Naive B cell (primary cell): ENCODE measurements around the gene PLPP3. TPM values are rescaled to one million over a fixed set of nuclear protein-coding genes. Genes with fewer than 3 reads are reported as not detected.

Source experiments
- ATAC-seq, 2 donors: fragments of 150-1000 bp; cut with Tn5 transposase; 2 replicates each; pipeline ENCODE4 v1.10.0; 2021; ENCODE audit warnings: low read depth in 2 of 2, mild to moderate bottlenecking in 2 of 2, moderate library complexity in 2 of 2
- DNase-seq: peaks from one replicate; pipeline ENCODE4 v3.0.0; 2022
- H3K27ac Mint-ChIP-seq, 6 donors: one replicate each; pipeline ENCODE4 v1.8.0; 2020 to 2022; ENCODE audit warnings: mild to moderate bottlenecking in 6 of 6, mixed read lengths in 6 of 6, moderate library complexity in 5 of 6, inconsistent platforms in 2 of 6
- H3K27me3 Mint-ChIP-seq, 3 donors: one replicate each; pipeline ENCODE4 v1.8.0; 2021 to 2022; ENCODE audit warnings: mixed read lengths in 3 of 3, mild to moderate bottlenecking in 1 of 3
- H3K36me3 Mint-ChIP-seq, 2 donors: one replicate each; pipeline ENCODE4 v1.8.0; 2020 to 2022; ENCODE audit warnings: mixed read lengths in 2 of 2, inconsistent platforms in 1 of 2, mild to moderate bottlenecking in 1 of 2
- H3K4me1 Mint-ChIP-seq, 3 donors: one replicate each; pipeline ENCODE4 v1.8.0; 2020 to 2022; ENCODE audit warnings: mixed read lengths in 3 of 3, inconsistent platforms in 1 of 3, mild to moderate bottlenecking in 1 of 3, moderate library complexity in 1 of 3
- H3K4me3 Mint-ChIP-seq, 8 donors: one replicate each; pipeline ENCODE4 v1.8.0; 2020 to 2022; ENCODE audit warnings: mild to moderate bottlenecking in 8 of 8, mixed read lengths in 8 of 8, moderate library complexity in 8 of 8, inconsistent platforms in 2 of 8
- H3K9me3 Mint-ChIP-seq, 7 donors: one replicate each; pipeline ENCODE4 v1.8.0; 2020 to 2022; ENCODE audit warnings: mixed read lengths in 7 of 7, mild to moderate bottlenecking in 5 of 7, inconsistent platforms in 2 of 7, moderate library complexity in 1 of 7
- polyA plus RNA-seq, 6 donors: library from polyadenylated mRNA; unstranded; fragments of 300-500 nt; fragmentation: Illumina TruSeq; gene quantifications; one replicate each; pipeline ENCODE4 v1.2.3, GENCODE V29; 2021; ENCODE audit warnings: low read depth in 6 of 6

The PLPP3 gene
- polyA plus RNA-seq, 6 donors from 2014 or later = 1.00 to 2.6 (median 1.5) TPM

GRCh38 chr1:56586502-56586901 lies 7.1 kb upstream of the PLPP3 start:
- DNase-seq (no peak), ATAC-seq (no peak)
- no peaks in the 10 kb centered on the region for H3K36me3 Mint-ChIP-seq
- no peak overlapping the region for H3K4me3 Mint-ChIP-seq
- H3K9me3 Mint-ChIP-seq = no peaks in the 10 kb centered on the region
- H3K27me3 Mint-ChIP-seq = peaks cover 0 to 8% (median 5%) of the 10 kb centered on the region in 3 donors
- peak overlapping the region in 1 of 6 donors; percentile 14 for H3K27ac Mint-ChIP-seq
- H3K4me1 Mint-ChIP-seq = no peaks in the 10 kb centered on the region

GRCh38 chr1:56585985-56586384 lies 6.6 kb upstream of the PLPP3 start:
- Mint-ChIP-seq H3K27ac (no peak overlapping the region), H3K9me3 (no peaks in the 10 kb centered on the region), H3K4me1 (no peaks in the 10 kb centered on the region), H3K27me3 (peaks cover 0 to 8% (median 5%) of the 10 kb centered on the region in 3 donors), H3K36me3 (no peaks in the 10 kb centered on the region), H3K4me3 (peak overlapping the region in 1 of 8 donors; percentile 30)
- DNase-seq (no peak), ATAC-seq (no peak)

- no peaks in the 10 kb centered on the region for H3K36me3 Mint-ChIP-seq
- H3K4me3 Mint-ChIP-seq = no peak overlapping the region
- no peak overlapping the region for H3K27ac Mint-ChIP-seq
- ATAC-seq (peak in 1 of 2 donors; percentile 39), DNase-seq (peak; percentile 33)
- peaks cover 0 to 4% (median under 1%) of the 10 kb centered on the region in 3 donors for H3K4me1 Mint-ChIP-seq
- peaks cover under 1 to 13% (median 4%) of the 10 kb centered on the region in 3 donors for H3K27me3 Mint-ChIP-seq
- no peaks in the 10 kb centered on the region for H3K9me3 Mint-ChIP-seq
Observed at GRCh38 chr1:56584910-56585528, 5.7 kb upstream of the PLPP3 start.

GRCh38 chr1:56583957-56584468 lies 4.7 kb upstream of the PLPP3 start:
- Mint-ChIP-seq H3K36me3 (no peaks in the 10 kb centered on the region), H3K4me3 (no peak overlapping the region), H3K27me3 (peaks cover 0 to 8% (median 4%) of the 10 kb centered on the region in 3 donors), H3K4me1 (peaks cover 6 to 11% (median 7%) of the 10 kb centered on the region in 3 donors), H3K27ac (no peak overlapping the region), H3K9me3 (no peaks in the 10 kb centered on the region)
- ATAC-seq (no peak), DNase-seq (no peak)

GRCh38 chr1:56580771-56581170 lies 1.4 kb upstream of the PLPP3 start:
- H3K9me3 Mint-ChIP-seq = no peaks in the 10 kb centered on the region
- DNase-seq = no peak
- peaks cover 26 to 37% (median 30%) of the 10 kb centered on the region in 3 donors for H3K4me1 Mint-ChIP-seq
- peaks cover 0 to 8% (median 4%) of the 10 kb centered on the region in 3 donors for H3K27me3 Mint-ChIP-seq
- H3K4me3 Mint-ChIP-seq = peak overlapping the region in 1 of 8 donors; percentile 97
- no peaks in the 10 kb centered on the region for H3K36me3 Mint-ChIP-seq
- no peak for ATAC-seq
- peak overlapping the region in 1 of 6 donors; percentile 47 for H3K27ac Mint-ChIP-seq

GRCh38 chr1:56578138-56578962 lies 1.0 kb downstream of the PLPP3 start:
- H3K27me3 Mint-ChIP-seq = peaks cover 0 to 8% (median 4%) of the 10 kb centered on the region in 3 donors
- DNase-seq = peak; percentile 31
- H3K4me1 Mint-ChIP-seq = peaks cover 26 to 44% (median 36%) of the 10 kb centered on the region in 3 donors

GRCh38 chr1:56577406-56578137 lies 1.8 kb downstream of the PLPP3 start:
- H3K4me3 Mint-ChIP-seq = peak overlapping the region; percentile 93 to 98 (median 94)
- peaks cover 26 to 44% (median 36%) of the 10 kb centered on the region in 3 donors for H3K4me1 Mint-ChIP-seq
- no peaks in the 10 kb centered on the region for H3K36me3 Mint-ChIP-seq
- H3K9me3 Mint-ChIP-seq = no peaks in the 10 kb centered on the region
- no peak for ATAC-seq
- no peak for DNase-seq
- peaks cover 0 to 8% (median 4%) of the 10 kb centered on the region in 3 donors for H3K27me3 Mint-ChIP-seq
- peak overlapping the region in 3 of 6 donors; percentile 69 to 85 (median 80) for H3K27ac Mint-ChIP-seq

More at GRCh38 chr1:56578138-56578962, 1.0 kb downstream of the PLPP3 start:
- ATAC-seq = peak; percentile 32 to 44
- Mint-ChIP-seq H3K36me3 (no peaks in the 10 kb centered on the region), H3K4me3 (peak overlapping the region; percentile 93 to 98 (median 96)), H3K27ac (peak overlapping the region in 3 of 6 donors; percentile 80 to 88 (median 85)), H3K9me3 (no peaks in the 10 kb centered on the region)

GRCh38 chr1:56576880-56577405 lies 2.4 kb downstream of the PLPP3 start:
- Mint-ChIP-seq H3K36me3 (no peaks in the 10 kb centered on the region), H3K27ac (peak overlapping the region in 2 of 6 donors; percentile 19 to 83), H3K4me3 (peak overlapping the region; percentile 30 to 98 (median 94)), H3K27me3 (peaks cover 0 to 8% (median 4%) of the 10 kb centered on the region in 3 donors), H3K4me1 (peaks cover 26 to 44% (median 36%) of the 10 kb centered on the region in 3 donors), H3K9me3 (no peaks in the 10 kb centered on the region)
- DNase-seq (peak; percentile 53), ATAC-seq (peak; percentile 69 to 76)

- H3K4me1 Mint-ChIP-seq = peaks cover 26 to 48% (median 36%) of the 10 kb centered on the region in 3 donors
- H3K36me3 Mint-ChIP-seq = no peaks in the 10 kb centered on the region
- H3K27ac Mint-ChIP-seq = no peak overlapping the region
Observed at GRCh38 chr1:56575865-56576264, 3.5 kb downstream of the PLPP3 start.

GRCh38 chr1:56574794-56575193 lies 4.6 kb downstream of the PLPP3 start:
- no peaks in the 10 kb centered on the region for H3K36me3 Mint-ChIP-seq
- H3K4me3 Mint-ChIP-seq = no peak overlapping the region
- no peak overlapping the region for H3K27ac Mint-ChIP-seq
- H3K4me1 Mint-ChIP-seq = peaks cover 23 to 50% (median 36%) of the 10 kb centered on the region in 3 donors
- H3K9me3 Mint-ChIP-seq = no peaks in the 10 kb centered on the region
- ATAC-seq (no peak), DNase-seq (no peak)
- no peaks in the 10 kb centered on the region for H3K27me3 Mint-ChIP-seq

More at GRCh38 chr1:56575865-56576264, 3.5 kb downstream of the PLPP3 start:
- Mint-ChIP-seq H3K27me3 (peaks cover 0 to 6% (median 4%) of the 10 kb centered on the region in 3 donors), H3K4me3 (peak overlapping the region in 1 of 8 donors; percentile 20), H3K9me3 (no peaks in the 10 kb centered on the region)
- DNase-seq (peak; percentile 26), ATAC-seq (peak in 1 of 2 donors; percentile 27)

- no peaks in the 10 kb centered on the region for H3K9me3 Mint-ChIP-seq
- no peaks in the 10 kb centered on the region for H3K36me3 Mint-ChIP-seq
- ATAC-seq = no peak
- no peak overlapping the region for H3K4me3 Mint-ChIP-seq
- H3K27me3 Mint-ChIP-seq = no peaks in the 10 kb centered on the region
- no peak overlapping the region for H3K27ac Mint-ChIP-seq
- no peak for DNase-seq
- peaks cover 19 to 51% (median 28%) of the 10 kb centered on the region in 3 donors for H3K4me1 Mint-ChIP-seq
Observed at GRCh38 chr1:56573311-56573710, 6.1 kb downstream of the PLPP3 start.

GRCh38 chr1:56572334-56573050 lies 6.9 kb downstream of the PLPP3 start:
- Mint-ChIP-seq H3K27me3 (no peaks in the 10 kb centered on the region), H3K27ac (no peak overlapping the region), H3K9me3 (no peaks in the 10 kb centered on the region), H3K36me3 (no peaks in the 10 kb centered on the region), H3K4me3 (no peak overlapping the region), H3K4me1 (peaks cover 12 to 43% (median 20%) of the 10 kb centered on the region in 3 donors)
- ATAC-seq = no peak
- DNase-seq = no peak
